Neural crest cell (in vitro differentiated cells): ENCODE measurements around the gene AGTPBP1. TPM values are rescaled to one million over a fixed set of nuclear protein-coding genes. Genes with fewer than 3 reads are reported as not detected.

ENCODE experiments used
- DNase-seq: peaks from one replicate; pipeline ENCODE4 v3.0.0; 2021; ENCODE audit warnings: low read depth, mixed read lengths, low spot score
- H3K27ac Mint-ChIP-seq: one replicate; pipeline ENCODE4 v1.8.0; 2021; ENCODE audit warnings: mild to moderate bottlenecking, mixed read lengths; ENCODE audit not compliant: unreplicated experiment
- H3K27me3 Mint-ChIP-seq: 2 replicates; pipeline ENCODE4 v1.8.0; 2021; ENCODE audit warnings: low read depth, mild to moderate bottlenecking, mixed read lengths
- H3K36me3 Mint-ChIP-seq: 2 replicates; pipeline ENCODE4 v1.8.0; 2021; ENCODE audit warnings: low read depth, mild to moderate bottlenecking, mixed read lengths
- H3K4me1 Mint-ChIP-seq: 2 replicates; pipeline ENCODE4 v1.8.0; 2021; ENCODE audit warnings: mixed read lengths
- H3K4me3 Mint-ChIP-seq: one replicate; pipeline ENCODE4 v1.8.0; 2021; ENCODE audit warnings: mild to moderate bottlenecking, mixed read lengths
- H3K9me3 Mint-ChIP-seq: 2 replicates; pipeline ENCODE4 v1.8.0; 2021; ENCODE audit warnings: mixed read lengths
- CTCF ChIP-seq: fragments of 200-600 bp; sonication (generic); conservative IDR thresholded peaks from 2 replicates; pipeline ENCODE4 v1.5.0; 2021; ENCODE audit warnings: antibody characterized with exemption, mild to moderate bottlenecking
- total RNA-seq: library from RNA; stranded (reverse); gene quantifications from 2 replicates; pipeline ENCODE4 v1.2.1, GENCODE V29; 2021

The AGTPBP1 gene
- total RNA-seq, 1 donor from 2014 or later: 43.0 TPM

GRCh38 chr9:85745203-85745602, 3.4 kb upstream of the AGTPBP1 start:
- no peak for DNase-seq
- H3K4me1 Mint-ChIP-seq: peaks cover 20% of the 10 kb centered on the region
- no peak overlapping the region for H3K4me3 Mint-ChIP-seq
- H3K27me3 Mint-ChIP-seq: no peaks in the 10 kb centered on the region
- H3K36me3 Mint-ChIP-seq: no peaks in the 10 kb centered on the region
- no peak overlapping the region for H3K27ac Mint-ChIP-seq
- no peaks in the 10 kb centered on the region for H3K9me3 Mint-ChIP-seq
- no peak for TF ChIP-seq CTCF

- no peak for TF ChIP-seq CTCF
- no peak overlapping the region for H3K27ac Mint-ChIP-seq
- peaks cover 23% of the 10 kb centered on the region for H3K4me1 Mint-ChIP-seq
- no peak for DNase-seq
- no peaks in the 10 kb centered on the region for H3K27me3 Mint-ChIP-seq
- H3K9me3 Mint-ChIP-seq: no peaks in the 10 kb centered on the region
- H3K4me3 Mint-ChIP-seq: peak overlapping the region; percentile 18
- no peaks in the 10 kb centered on the region for H3K36me3 Mint-ChIP-seq
Observed at GRCh38 chr9:85744480-85744879, 2.7 kb upstream of the AGTPBP1 start.

GRCh38 chr9:85743275-85744128, 1.7 kb upstream of the AGTPBP1 start:
- Mint-ChIP-seq H3K9me3 (no peaks in the 10 kb centered on the region), H3K36me3 (no peaks in the 10 kb centered on the region), H3K27ac (no peak overlapping the region), H3K27me3 (no peaks in the 10 kb centered on the region), H3K4me1 (peaks cover 26% of the 10 kb centered on the region), H3K4me3 (peak overlapping the region; percentile 85)
- no peak for DNase-seq
- no peak for TF ChIP-seq CTCF

GRCh38 chr9:85742597-85742936, 813 bp upstream of the AGTPBP1 start:
- Mint-ChIP-seq H3K27me3 (no peaks in the 10 kb centered on the region), H3K4me1 (peaks cover 28% of the 10 kb centered on the region), H3K9me3 (no peaks in the 10 kb centered on the region), H3K36me3 (no peaks in the 10 kb centered on the region), H3K4me3 (peak overlapping the region; percentile 93), H3K27ac (peak overlapping the region; percentile 97)
- TF ChIP-seq CTCF: no peak
- DNase-seq: no peak

- H3K9me3 Mint-ChIP-seq: no peaks in the 10 kb centered on the region
- peaks cover 28% of the 10 kb centered on the region for H3K4me1 Mint-ChIP-seq
- peak overlapping the region; percentile 94 for H3K4me3 Mint-ChIP-seq
- H3K27me3 Mint-ChIP-seq: no peaks in the 10 kb centered on the region
- peak; percentile 15 for TF ChIP-seq CTCF
- DNase-seq: peak; percentile 53
- peak overlapping the region; percentile 93 for H3K27ac Mint-ChIP-seq
- H3K36me3 Mint-ChIP-seq: no peaks in the 10 kb centered on the region
Observed at GRCh38 chr9:85741095-85741874, 469 bp downstream of the AGTPBP1 start.
